WTC11 (cell line): ENCODE measurements around the gene SLC38A10. TPM values are rescaled to one million over a fixed set of nuclear protein-coding genes. Genes with fewer than 3 reads are reported as not detected.

Experiments
- ATAC-seq: fragments of 200-7000 bp; cut with Tn5 transposase; 2 replicates; pipeline ENCODE4 v1.10.0; 2021; ENCODE audit warnings: mild to moderate bottlenecking, moderate library complexity
- CTCF ChIA-PET: fragments of 300-600 bp; sonication (Branson Sonifier 250); formaldehyde crosslinking; loops from one replicate; lab custom pipeline; 2021; ENCODE audit warnings: antibody characterized with exemption; lab: Charles Lee
- POLR2A ChIA-PET: fragments of 350-600 bp; sonication (Branson Sonifier 250); formaldehyde crosslinking; loops from one replicate; lab custom pipeline; 2021; ENCODE audit warnings: antibody characterized with exemption; lab: Charles Lee
- DNase-seq: peaks from one replicate; pipeline ENCODE4 v3.0.0; 2021; ENCODE audit warnings: low spot score
- H3K27ac Mint-ChIP-seq: 2 replicates; pipeline ENCODE4 v1.8.0; 2021; ENCODE audit warnings: mixed read lengths
- H3K27me3 Mint-ChIP-seq: 2 replicates; pipeline ENCODE4 v1.8.0; 2021; ENCODE audit warnings: low read depth, mild to moderate bottlenecking, moderate library complexity, mixed read lengths
- H3K36me3 Mint-ChIP-seq: 2 replicates; pipeline ENCODE4 v1.8.0; 2021; ENCODE audit warnings: mixed read lengths
- H3K4me1 Mint-ChIP-seq: 2 replicates; pipeline ENCODE4 v1.8.0; 2022; ENCODE audit warnings: mixed read lengths
- H3K4me3 Mint-ChIP-seq: 2 replicates; pipeline ENCODE4 v1.8.0; 2021; ENCODE audit warnings: mild to moderate bottlenecking, moderate library complexity, mixed read lengths
- H3K9me3 Mint-ChIP-seq: 2 replicates; pipeline ENCODE4 v1.8.0; 2021; ENCODE audit warnings: mixed read lengths
- ATF3 ChIP-seq: sonication (generic); formaldehyde crosslinking; conservative IDR thresholded peaks from 2 replicates; pipeline ENCODE4 v1.8.1; 2022; ENCODE audit warnings: mild to moderate bottlenecking, missing genetic modification reagents
- CBFB ChIP-seq: sonication (generic); formaldehyde crosslinking; IDR thresholded peaks from 2 replicates; pipeline ENCODE4 v1.8.1; 2022; ENCODE audit warnings: mild to moderate bottlenecking, low read depth, missing genetic modification reagents
- EMX1 ChIP-seq: fragments of 250-450 bp; sonication (Bioruptor Pico); IDR thresholded peaks from 2 replicates; pipeline ENCODE4 v1.8.0; 2021; ENCODE audit warnings: mild to moderate bottlenecking
- ERG ChIP-seq: fragments of 250-450 bp; sonication (Bioruptor Pico); IDR thresholded peaks from 2 replicates; pipeline ENCODE4 v1.8.0; 2021; ENCODE audit warnings: mild to moderate bottlenecking
- FOXJ3 ChIP-seq: sonication (generic); formaldehyde crosslinking; IDR thresholded peaks from 2 replicates; pipeline ENCODE4 v1.9.0; 2021; ENCODE audit warnings: missing genetic modification reagents, mild to moderate bottlenecking, borderline replicate concordance
- GABPB1 ChIP-seq: sonication (generic); formaldehyde crosslinking; IDR thresholded peaks from 2 replicates; pipeline ENCODE4 v1.8.1; 2023; ENCODE audit warnings: mild to moderate bottlenecking, missing genetic modification reagents
- GRHL2 ChIP-seq: fragments of 250-450 bp; sonication (Bioruptor Pico); IDR thresholded peaks from 2 replicates; pipeline ENCODE4 v1.8.0; 2022; ENCODE audit warnings: mild to moderate bottlenecking, moderate library complexity; ENCODE audit not compliant: insufficient replicate concordance, severe bottlenecking
- JAZF1 ChIP-seq: fragments of 250-450 bp; sonication (Bioruptor Pico); IDR thresholded peaks from 2 replicates; pipeline ENCODE4 v1.9.0; 2021; ENCODE audit warnings: moderate library complexity, mild to moderate bottlenecking, inconsistent platforms
- NFE2L1 ChIP-seq: sonication (generic); formaldehyde crosslinking; IDR thresholded peaks from 2 replicates; pipeline ENCODE4 v1.8.1; 2023; ENCODE audit warnings: missing genetic modification reagents
- NR1H2 ChIP-seq: sonication (generic); formaldehyde crosslinking; IDR thresholded peaks from 2 replicates; pipeline ENCODE4 v1.9.0; 2021; ENCODE audit warnings: mild to moderate bottlenecking, moderate library complexity, missing genetic modification reagents
- OVOL2 ChIP-seq: fragments of 250-450 bp; sonication (Bioruptor Pico); IDR thresholded peaks from 2 replicates; pipeline ENCODE4 v1.9.0; 2021; ENCODE audit warnings: mild to moderate bottlenecking, borderline replicate concordance
- SMAD4 ChIP-seq: sonication (generic); formaldehyde crosslinking; IDR thresholded peaks from 2 replicates; pipeline ENCODE4 v1.8.0; 2022; ENCODE audit warnings: mild to moderate bottlenecking, missing genetic modification reagents
- TCF7 ChIP-seq: sonication (generic); formaldehyde crosslinking; IDR thresholded peaks from 2 replicates; pipeline ENCODE4 v1.8.0; 2022; ENCODE audit warnings: mild to moderate bottlenecking, low read depth, missing genetic modification reagents, moderate library complexity
- ZBTB43 ChIP-seq: sonication (generic); formaldehyde crosslinking; IDR thresholded peaks from 2 replicates; pipeline ENCODE4 v1.8.1; 2023; ENCODE audit warnings: mild to moderate bottlenecking, missing genetic modification reagents
- ZMAT4 ChIP-seq: fragments of 250-450 bp; sonication (Bioruptor Pico); IDR thresholded peaks from 2 replicates; pipeline ENCODE4 v1.9.0; 2021; ENCODE audit warnings: mild to moderate bottlenecking
- ZNF317 ChIP-seq: sonication (generic); formaldehyde crosslinking; IDR thresholded peaks from 2 replicates; pipeline ENCODE4 v1.8.1; 2023; ENCODE audit warnings: low read depth, mild to moderate bottlenecking, moderate library complexity, missing genetic modification reagents, borderline replicate concordance
- ZNF416 ChIP-seq: fragments of 250-450 bp; sonication (Bioruptor Pico); IDR thresholded peaks from 2 replicates; pipeline ENCODE4 v1.9.0; 2021; ENCODE audit warnings: mild to moderate bottlenecking, inconsistent platforms
- ZNF423 ChIP-seq: fragments of 250-450 bp; sonication (Bioruptor Pico); IDR thresholded peaks from 2 replicates; pipeline ENCODE4 v2.1.2; 2022; ENCODE audit warnings: mild to moderate bottlenecking, moderate library complexity
- total RNA-seq: library from RNA; stranded (reverse); gene quantifications from 3 replicates; pipeline ENCODE4 v1.2.3, GENCODE V29; 2021
- TF ChIP-seq, protein P1 (sequence below): fragments of 250-450 bp; sonication (Bioruptor Pico); IDR thresholded peaks from 2 replicates; pipeline ENCODE4 v1.9.0; 2021; ENCODE audit warnings: mild to moderate bottlenecking
- TF ChIP-seq, protein P2 (sequence below): sonication (generic); formaldehyde crosslinking; IDR thresholded peaks from 2 replicates; pipeline ENCODE4 v1.8.1; 2022; ENCODE audit warnings: missing genetic modification reagents, borderline replicate concordance
- TF ChIP-seq, protein P3 (sequence below): sonication (generic); formaldehyde crosslinking; IDR thresholded peaks from 2 replicates; pipeline ENCODE4 v1.8.0; 2023; ENCODE audit warnings: missing genetic modification reagents

Gene SLC38A10
- total RNA-seq, 1 experiment from 2014 or later, result 47.0 TPM

DNA sequence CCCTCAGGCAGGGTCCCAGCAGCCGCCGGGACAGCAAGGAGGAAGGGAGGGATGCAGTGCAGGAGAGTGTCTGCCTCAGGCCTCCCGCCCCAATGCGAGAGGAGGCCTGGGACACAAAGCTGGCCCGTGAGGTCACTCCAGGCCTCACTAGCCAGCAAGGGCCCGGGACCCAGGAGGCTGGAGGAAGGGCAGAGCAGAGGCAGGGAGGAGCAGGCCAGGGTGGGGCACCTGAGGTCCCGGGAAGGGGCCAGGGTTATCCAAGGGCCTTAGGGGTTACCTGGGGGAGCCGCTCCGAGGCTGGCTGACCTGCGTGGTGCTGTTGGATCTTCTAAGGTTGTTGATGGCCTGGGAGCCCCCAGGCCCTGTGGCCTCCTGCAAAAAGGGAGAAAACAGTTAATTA is 86.5 kb downstream of the SLC38A10 start:
- Mint-ChIP-seq H3K4me3 (no peak overlapping the region), H3K9me3 (no peaks in the 10 kb centered on the region), H3K36me3 (no peaks in the 10 kb centered on the region; the same call in 1 of the 2 replicates), H3K27me3 (no peaks in the 10 kb centered on the region), H3K4me1 (no peaks in the 10 kb centered on the region), H3K27ac (no peak overlapping the region; the same call in 1 of the 2 replicates)
- ChIA-PET POLR2A (no interaction called here), CTCF (interaction anchor here (1.0 to 1.1 kb wide), 2 partner anchors 8 to 66 kb away, joined by 3 read pairs; no protein-coding TSS in a partner anchor)
- DNase-seq, result no peak
- TF ChIP-seq ZNF317 (CRISPR knock-in tag) (no peak), ZMAT4 (CRISPR knock-in tag) (no peak), ERG (CRISPR knock-in tag) (no peak), SMAD4 (CRISPR knock-in tag) (no peak), JAZF1 (CRISPR knock-in tag) (no peak), ATF3 (no peak), ZNF423 (CRISPR knock-in tag) (no peak), ZNF416 (CRISPR knock-in tag) (no peak), OVOL2 (CRISPR knock-in tag) (no peak), EMX1 (CRISPR knock-in tag) (no peak), GRHL2 (CRISPR knock-in tag) (no peak), ZBTB43 (CRISPR knock-in tag) (no peak), NR1H2 (CRISPR knock-in tag) (no peak)
- TF ChIP-seq, protein P1, sequence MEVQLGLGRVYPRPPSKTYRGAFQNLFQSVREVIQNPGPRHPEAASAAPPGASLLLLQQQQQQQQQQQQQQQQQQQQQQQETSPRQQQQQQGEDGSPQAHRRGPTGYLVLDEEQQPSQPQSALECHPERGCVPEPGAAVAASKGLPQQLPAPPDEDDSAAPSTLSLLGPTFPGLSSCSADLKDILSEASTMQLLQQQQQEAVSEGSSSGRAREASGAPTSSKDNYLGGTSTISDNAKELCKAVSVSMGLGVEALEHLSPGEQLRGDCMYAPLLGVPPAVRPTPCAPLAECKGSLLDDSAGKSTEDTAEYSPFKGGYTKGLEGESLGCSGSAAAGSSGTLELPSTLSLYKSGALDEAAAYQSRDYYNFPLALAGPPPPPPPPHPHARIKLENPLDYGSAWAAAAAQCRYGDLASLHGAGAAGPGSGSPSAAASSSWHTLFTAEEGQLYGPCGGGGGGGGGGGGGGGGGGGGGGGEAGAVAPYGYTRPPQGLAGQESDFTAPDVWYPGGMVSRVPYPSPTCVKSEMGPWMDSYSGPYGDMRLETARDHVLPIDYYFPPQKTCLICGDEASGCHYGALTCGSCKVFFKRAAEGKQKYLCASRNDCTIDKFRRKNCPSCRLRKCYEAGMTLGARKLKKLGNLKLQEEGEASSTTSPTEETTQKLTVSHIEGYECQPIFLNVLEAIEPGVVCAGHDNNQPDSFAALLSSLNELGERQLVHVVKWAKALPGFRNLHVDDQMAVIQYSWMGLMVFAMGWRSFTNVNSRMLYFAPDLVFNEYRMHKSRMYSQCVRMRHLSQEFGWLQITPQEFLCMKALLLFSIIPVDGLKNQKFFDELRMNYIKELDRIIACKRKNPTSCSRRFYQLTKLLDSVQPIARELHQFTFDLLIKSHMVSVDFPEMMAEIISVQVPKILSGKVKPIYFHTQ (CRISPR knock-in tag), result no peak
- TF ChIP-seq, protein P2, sequence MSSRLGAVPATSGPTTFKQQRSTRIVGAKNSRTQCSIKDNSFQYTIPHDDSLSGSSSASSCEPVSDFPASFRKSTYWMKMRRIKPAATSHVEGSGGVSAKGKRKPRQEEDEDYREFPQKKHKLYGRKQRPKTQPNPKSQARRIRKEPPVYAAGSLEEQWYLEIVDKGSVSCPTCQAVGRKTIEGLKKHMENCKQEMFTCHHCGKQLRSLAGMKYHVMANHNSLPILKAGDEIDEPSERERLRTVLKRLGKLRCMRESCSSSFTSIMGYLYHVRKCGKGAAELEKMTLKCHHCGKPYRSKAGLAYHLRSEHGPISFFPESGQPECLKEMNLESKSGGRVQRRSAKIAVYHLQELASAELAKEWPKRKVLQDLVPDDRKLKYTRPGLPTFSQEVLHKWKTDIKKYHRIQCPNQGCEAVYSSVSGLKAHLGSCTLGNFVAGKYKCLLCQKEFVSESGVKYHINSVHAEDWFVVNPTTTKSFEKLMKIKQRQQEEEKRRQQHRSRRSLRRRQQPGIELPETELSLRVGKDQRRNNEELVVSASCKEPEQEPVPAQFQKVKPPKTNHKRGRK (CRISPR knock-in tag), result no peak
- no peak for ATAC-seq

DNA sequence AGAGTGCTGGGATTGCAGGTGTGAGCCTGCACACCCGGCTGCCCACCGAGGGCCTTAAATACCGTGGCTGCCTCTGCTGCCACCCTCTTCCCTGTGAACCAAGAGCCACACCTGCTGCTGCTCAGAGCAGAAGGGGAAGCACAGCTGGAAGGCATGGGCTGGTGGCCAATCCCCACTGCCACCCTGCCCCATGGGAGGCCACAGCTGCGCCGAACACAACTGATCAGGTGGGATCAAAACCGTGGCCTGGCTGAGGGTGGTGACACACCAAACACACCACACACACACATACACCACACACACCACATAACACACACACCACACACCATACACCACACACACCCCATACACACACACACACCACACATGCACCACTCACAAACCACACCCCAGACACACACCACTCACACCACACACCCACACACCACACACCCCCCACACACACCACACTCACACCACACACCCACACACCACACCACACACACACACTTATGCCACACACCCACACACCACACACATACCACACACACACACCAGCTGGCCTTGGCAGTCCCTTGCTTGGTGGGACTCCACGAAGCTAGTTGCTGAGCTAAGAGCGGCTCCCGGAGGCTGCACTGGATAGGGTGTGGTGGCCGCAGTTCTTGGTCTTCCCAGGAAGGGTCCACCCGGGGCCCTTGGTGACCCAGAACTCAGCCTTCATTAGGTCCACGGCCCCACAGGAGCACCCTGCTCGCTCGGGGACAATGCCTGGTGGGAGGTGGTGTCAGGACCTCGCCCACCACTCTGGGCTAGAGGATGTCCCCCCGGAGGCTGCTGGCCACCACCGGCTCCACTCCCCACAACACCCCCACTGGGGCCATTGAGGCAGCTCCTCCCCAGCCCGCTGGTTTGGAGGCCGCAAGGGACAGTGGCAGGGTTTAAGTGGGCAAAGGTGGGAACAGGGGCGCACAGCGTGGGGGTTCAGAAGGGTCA is 87.2 kb downstream of the SLC38A10 start:
- ATAC-seq, result no peak
- no peak for DNase-seq
- Mint-ChIP-seq H3K27me3 (no peaks in the 10 kb centered on the region), H3K4me1 (no peaks in the 10 kb centered on the region), H3K9me3 (no peaks in the 10 kb centered on the region), H3K27ac (no peak overlapping the region; the same call in 1 of the 2 replicates), H3K36me3 (no peaks in the 10 kb centered on the region; the same call in 1 of the 2 replicates), H3K4me3 (no peak overlapping the region)
- POLR2A ChIA-PET, result no interaction called here
- CTCF ChIA-PET, result interaction anchor here (1.0 kb wide), 1 partner anchor 65 kb away, joined by 3 read pairs; no protein-coding TSS in a partner anchor
- TF ChIP-seq TCF7 (CRISPR knock-in tag), result no peak
- no peak for TF ChIP-seq CBFB (CRISPR knock-in tag)
- no peak for TF ChIP-seq NFE2L1 (CRISPR knock-in tag)
- TF ChIP-seq FOXJ3 (CRISPR knock-in tag), result no peak
- TF ChIP-seq GABPB1 (CRISPR knock-in tag), result no peak
- TF ChIP-seq, protein P3, sequence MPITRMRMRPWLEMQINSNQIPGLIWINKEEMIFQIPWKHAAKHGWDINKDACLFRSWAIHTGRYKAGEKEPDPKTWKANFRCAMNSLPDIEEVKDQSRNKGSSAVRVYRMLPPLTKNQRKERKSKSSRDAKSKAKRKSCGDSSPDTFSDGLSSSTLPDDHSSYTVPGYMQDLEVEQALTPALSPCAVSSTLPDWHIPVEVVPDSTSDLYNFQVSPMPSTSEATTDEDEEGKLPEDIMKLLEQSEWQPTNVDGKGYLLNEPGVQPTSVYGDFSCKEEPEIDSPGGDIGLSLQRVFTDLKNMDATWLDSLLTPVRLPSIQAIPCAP (CRISPR knock-in tag), result no peak
